Activated CD8-positive, alpha-beta T cell treated with anti-CD3 and anti-CD28 coated beads for 36 hours (primary cell): ENCODE data around the gene ZAR1L. TPM values are rescaled to one million over a fixed set of nuclear protein-coding genes. Genes with fewer than 3 reads are reported as not detected.
A peak's percentile ranks its signal among the peaks of the same experiment; 100 is the strongest.

ENCODE experiments used
- ATAC-seq: fragments of 200-7000 bp; cut with Tn5 transposase; one replicate; pipeline ENCODE4 v1.10.0; 2021; ENCODE audit warnings: mild to moderate bottlenecking, moderate library complexity
- CTCF ChIA-PET: fragments of 350-600 bp; sonication (Branson Sonifier 250); formaldehyde crosslinking; loops from one replicate; lab custom pipeline; 2021; ENCODE audit warnings: antibody characterized with exemption; lab: Charles Lee
- POLR2A ChIA-PET: fragments of 350-600 bp; sonication (Branson Sonifier 250); formaldehyde crosslinking; loops from one replicate; lab custom pipeline; 2021; ENCODE audit warnings: antibody characterized with exemption; lab: Charles Lee
- DNase-seq: peaks from one replicate; pipeline ENCODE4 v3.0.0-alpha.2; 2020
- H3K27ac Mint-ChIP-seq: one replicate; pipeline ENCODE4 v1.8.0; 2021; ENCODE audit warnings: mild to moderate bottlenecking, mixed read lengths
- H3K27me3 Mint-ChIP-seq: one replicate; pipeline ENCODE4 v1.8.0; 2021; ENCODE audit warnings: mixed read lengths
- H3K36me3 Mint-ChIP-seq: one replicate; pipeline ENCODE4 v1.8.0; 2021; ENCODE audit warnings: low read depth, mixed read lengths
- H3K4me1 Mint-ChIP-seq: one replicate; pipeline ENCODE4 v1.8.0; 2021; ENCODE audit warnings: low read depth, mixed read lengths
- H3K4me3 Mint-ChIP-seq: one replicate; pipeline ENCODE4 v1.8.0; 2021; ENCODE audit warnings: mild to moderate bottlenecking, moderate library complexity, mixed read lengths
- H3K9me3 Mint-ChIP-seq: one replicate; pipeline ENCODE4 v1.8.0; 2021; ENCODE audit warnings: mixed read lengths
- CTCF ChIP-seq: fragments of 200-600 bp; IDR thresholded peaks from one replicate; pipeline ENCODE4 v1.8.0; 2022; ENCODE audit warnings: antibody characterized with exemption, mild to moderate bottlenecking
- intact Hi-C: fragments of 100-400 bp; cut with micrococcal nuclease; formaldehyde crosslinking; loops from one replicate; pipeline ENCODE4 v1.10.0; 2022
- total RNA-seq, 2 experiments: library from RNA; stranded (reverse); gene quantifications; one replicate each; pipeline ENCODE4 v1.2.3, GENCODE V29; 2021

Gene ZAR1L
- total RNA-seq, 2 experiments from 2014 or later: not detected

GRCh38 chr13:32282096-32282711 lies 33.0 kb downstream of the ZAR1L start:
- intact Hi-C loops: no loop called here
- no peak for TF ChIP-seq CTCF
- ATAC-seq (no peak), DNase-seq (no peak)
- H3K4me1 Mint-ChIP-seq: peaks cover 2% of the 10 kb centered on the region
- H3K27ac Mint-ChIP-seq: no peak overlapping the region
- H3K4me3 Mint-ChIP-seq: no peak overlapping the region
- H3K27me3 Mint-ChIP-seq: peaks cover 2% of the 10 kb centered on the region
- H3K36me3 Mint-ChIP-seq: no peaks in the 10 kb centered on the region
- CTCF ChIA-PET: interaction anchor here (0.9 to 1.1 kb wide), 2 partner anchors 14 kb away, joined by 3 to 4 read pairs; no protein-coding TSS in a partner anchor
- POLR2A ChIA-PET: interaction anchor here (3.0 kb wide), 1 partner anchor 13 kb away, joined by 7 read pairs; no protein-coding TSS in a partner anchor
- no peaks in the 10 kb centered on the region for H3K9me3 Mint-ChIP-seq

GRCh38 chr13:32281096-32281495 lies 34.1 kb downstream of the ZAR1L start:
- Mint-ChIP-seq H3K4me1 (peaks cover 2% of the 10 kb centered on the region), H3K36me3 (no peaks in the 10 kb centered on the region), H3K9me3 (no peaks in the 10 kb centered on the region), H3K27me3 (peaks cover 2% of the 10 kb centered on the region), H3K4me3 (no peak overlapping the region), H3K27ac (no peak overlapping the region)
- ChIA-PET CTCF (interaction anchor here (2.0 kb wide), 1 partner anchor 13 kb away, joined by 7 read pairs; no protein-coding TSS in a partner anchor), POLR2A (interaction anchor here (3.0 kb wide), 1 partner anchor 12 kb away, joined by 7 read pairs; no protein-coding TSS in a partner anchor)
- ATAC-seq (no peak), DNase-seq (no peak)
- no peak for TF ChIP-seq CTCF
- intact Hi-C loops: no loop called here

GRCh38 chr13:32278426-32278825 lies 36.7 kb downstream of the ZAR1L start:
- H3K36me3 Mint-ChIP-seq: no peaks in the 10 kb centered on the region
- ChIA-PET POLR2A (no interaction called here), CTCF (interaction anchor here (2.3 kb wide), 1 partner anchor 11 kb away, joined by 11 read pairs; no protein-coding TSS in a partner anchor)
- H3K4me1 Mint-ChIP-seq: peaks cover 2% of the 10 kb centered on the region
- DNase-seq: no peak
- ATAC-seq: peak; percentile 58
- no peak for TF ChIP-seq CTCF
- intact Hi-C loops: no loop called here
- H3K9me3 Mint-ChIP-seq: no peaks in the 10 kb centered on the region
- peaks cover 2% of the 10 kb centered on the region for H3K27me3 Mint-ChIP-seq
- H3K4me3 Mint-ChIP-seq: no peak overlapping the region
- H3K27ac Mint-ChIP-seq: no peak overlapping the region

- no peak overlapping the region for H3K4me3 Mint-ChIP-seq
- no peak for ATAC-seq
- CTCF ChIA-PET: interaction anchor here (2.3 kb wide), 1 partner anchor 10 kb away, joined by 11 read pairs; no protein-coding TSS in a partner anchor
- POLR2A ChIA-PET: interaction anchor here (1.1 kb wide), 1 partner anchor 37 kb away, joined by 4 read pairs; the partner anchor contains the start of genes BRCA2 and ZAR1L
- H3K27me3 Mint-ChIP-seq: peaks cover 2% of the 10 kb centered on the region
- H3K9me3 Mint-ChIP-seq: no peaks in the 10 kb centered on the region
- intact Hi-C loops: no loop called here
- H3K27ac Mint-ChIP-seq: no peak overlapping the region
- H3K36me3 Mint-ChIP-seq: no peaks in the 10 kb centered on the region
- H3K4me1 Mint-ChIP-seq: peaks cover 2% of the 10 kb centered on the region
- TF ChIP-seq CTCF: no peak
- no peak for DNase-seq
Observed at GRCh38 chr13:32277839-32278238, 37.3 kb downstream of the ZAR1L start.

GRCh38 chr13:32272021-32272683 lies 43.0 kb downstream of the ZAR1L start:
- Mint-ChIP-seq H3K27ac (no peak overlapping the region), H3K4me3 (no peak overlapping the region), H3K27me3 (no peaks in the 10 kb centered on the region), H3K9me3 (no peaks in the 10 kb centered on the region), H3K36me3 (no peaks in the 10 kb centered on the region), H3K4me1 (peaks cover 5% of the 10 kb centered on the region)
- ATAC-seq (peak; percentile 51), DNase-seq (peak; percentile 5)
- intact Hi-C loops: no loop called here
- TF ChIP-seq CTCF: no peak
- ChIA-PET POLR2A (no interaction called here), CTCF (interaction anchor here (1.6 kb wide), 1 partner anchor 24 kb away, joined by 3 read pairs; no protein-coding TSS in a partner anchor)
